HG03103 (cell line): ENCODE measurements around the gene AFAP1L2.

Experiments
- ATAC-seq: cut with Tn5 transposase; IDR thresholded peaks from one replicate; pipeline ENCODE4 v1.9.1; 2021; ENCODE audit warnings: low read depth; ENCODE audit not compliant: unreplicated experiment

AFAP1L2 gene

DNA sequence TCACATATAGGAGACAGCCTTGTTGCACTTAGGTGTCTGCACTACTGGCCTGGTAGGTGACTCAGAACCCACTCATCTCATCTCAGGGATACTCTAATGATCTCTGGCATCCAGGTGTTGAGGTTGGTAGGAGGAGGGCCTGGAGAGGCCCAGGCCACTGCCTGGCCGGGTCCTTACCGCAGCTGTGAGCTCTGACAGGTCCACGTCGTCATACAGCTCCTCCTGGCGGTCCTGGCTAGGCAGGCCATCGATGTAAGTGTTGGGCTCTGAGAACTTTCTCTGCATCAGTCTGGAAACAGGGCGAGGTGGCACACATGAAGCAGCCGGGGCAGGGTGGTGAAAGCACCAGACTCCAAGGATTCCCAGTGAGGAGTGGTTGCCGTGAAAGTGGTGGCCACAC is 103.1 kb downstream of the AFAP1L2 start:
- ATAC-seq = no peak

DNA sequence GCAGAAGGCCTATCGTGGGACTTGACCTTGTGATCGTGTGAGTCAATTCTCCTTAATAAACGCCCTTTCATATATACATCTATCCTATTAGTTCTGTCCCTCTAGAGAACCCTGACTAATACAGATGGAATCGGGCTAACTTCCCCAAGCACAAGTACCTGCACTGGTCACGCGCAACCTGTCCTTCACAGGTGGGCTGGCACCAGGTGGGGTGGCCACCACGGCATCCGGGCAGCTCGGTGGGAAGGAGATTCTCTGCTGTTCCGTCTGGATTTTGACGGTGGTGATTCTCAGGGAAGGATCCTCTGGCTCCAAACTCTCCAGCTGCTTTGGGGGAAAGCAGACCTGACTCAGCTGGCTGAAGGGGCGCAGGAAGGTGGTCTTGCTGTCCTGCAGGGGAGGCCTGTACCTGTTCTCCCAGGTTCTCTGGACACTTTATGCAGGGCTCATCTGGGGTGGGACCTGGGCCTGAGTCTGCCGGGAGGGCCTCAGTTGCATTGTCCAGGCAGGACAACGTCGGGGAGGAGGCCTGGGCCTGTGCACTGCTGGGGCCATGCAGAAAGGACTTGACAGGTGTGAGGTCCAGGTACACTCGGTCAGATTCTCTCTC is 104.2 kb downstream of the AFAP1L2 start:
- ATAC-seq = no peak

DNA sequence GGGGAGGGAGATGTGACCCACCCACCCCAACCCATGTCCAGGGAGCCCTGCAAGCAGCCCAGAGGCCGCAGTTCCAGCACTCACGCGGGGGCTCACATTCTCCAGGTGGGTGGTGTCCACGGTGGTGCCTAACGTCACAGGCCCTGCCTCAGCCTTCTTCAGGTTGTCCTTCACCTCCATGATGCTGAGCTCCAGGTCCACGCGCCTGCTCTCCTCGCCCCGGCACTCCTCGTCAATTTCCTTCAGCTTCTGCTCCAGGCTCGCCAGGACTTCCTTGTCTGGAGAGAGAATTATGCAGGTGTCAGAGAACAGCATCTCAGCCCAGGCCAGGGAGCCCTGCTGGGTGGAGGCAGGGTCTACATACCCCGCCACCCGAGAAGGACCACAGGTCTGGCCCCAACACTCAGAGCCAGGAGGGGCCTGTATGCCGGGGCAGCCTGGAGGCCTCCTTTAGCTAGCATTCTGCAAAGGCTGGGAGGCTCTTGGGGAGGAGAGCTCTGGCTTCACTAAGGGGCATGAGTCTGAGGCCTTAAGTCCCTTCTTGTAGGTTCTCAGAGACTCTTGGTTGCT is 107.1 kb downstream of the AFAP1L2 start:
- ATAC-seq = no peak

DNA sequence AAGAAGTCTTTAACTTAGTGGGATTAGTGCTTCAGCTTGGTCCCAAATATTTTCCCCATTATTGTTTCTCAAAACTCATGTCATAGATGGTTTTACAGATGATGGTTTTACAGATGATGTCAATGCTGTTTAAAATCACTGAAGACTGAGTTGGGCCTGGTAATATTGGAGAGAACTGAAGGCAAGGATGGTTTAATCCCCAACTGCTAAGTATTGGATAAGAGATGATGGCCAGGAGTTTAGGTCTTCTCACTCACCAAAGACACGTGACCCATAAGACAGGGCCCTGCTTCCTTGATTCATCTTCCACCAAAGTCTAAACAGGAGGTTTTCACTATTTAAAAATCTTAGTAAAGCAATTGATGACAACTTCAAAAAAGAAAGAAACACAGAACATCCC is 108.9 kb downstream of the AFAP1L2 start:
- ATAC-seq = no peak

DNA sequence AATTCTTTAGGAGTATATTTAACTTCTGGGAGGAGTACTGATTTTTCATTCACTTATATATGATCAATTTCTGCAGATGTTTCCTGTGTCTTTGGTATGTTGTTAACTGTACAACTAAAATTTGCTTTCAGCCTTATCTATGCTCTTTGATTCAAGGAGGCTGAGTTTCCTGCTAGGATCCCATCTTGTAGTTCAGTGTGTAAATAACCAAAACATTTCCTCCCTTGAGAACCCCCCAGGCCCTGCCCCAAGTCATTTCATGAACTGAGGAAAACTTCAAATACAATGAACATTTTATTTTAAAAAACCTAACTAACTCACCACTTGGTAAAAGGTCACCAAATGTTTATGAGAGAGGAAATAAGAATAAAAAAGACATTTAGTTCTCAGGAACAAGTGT is 109.8 kb downstream of the AFAP1L2 start:
- ATAC-seq = no peak

DNA sequence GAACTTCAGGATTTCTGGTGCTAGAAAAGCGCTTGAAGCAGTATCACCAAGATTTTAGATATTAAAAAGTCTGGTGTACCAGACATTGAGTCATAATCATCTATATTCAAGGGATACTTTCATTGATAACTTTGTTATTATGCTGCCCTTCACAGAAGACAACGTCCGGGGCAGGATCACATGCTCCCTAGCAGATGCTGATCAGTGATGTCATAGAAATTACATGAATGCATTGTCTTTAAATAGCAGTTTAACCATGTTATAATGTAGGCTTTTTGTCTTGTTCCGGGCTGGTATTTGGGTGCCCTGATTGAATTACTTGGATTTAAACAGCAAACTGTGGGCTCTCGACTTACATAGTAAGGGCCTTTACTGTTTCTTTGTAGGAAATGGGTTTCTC is 111.2 kb downstream of the AFAP1L2 start:
- no peak for ATAC-seq

DNA sequence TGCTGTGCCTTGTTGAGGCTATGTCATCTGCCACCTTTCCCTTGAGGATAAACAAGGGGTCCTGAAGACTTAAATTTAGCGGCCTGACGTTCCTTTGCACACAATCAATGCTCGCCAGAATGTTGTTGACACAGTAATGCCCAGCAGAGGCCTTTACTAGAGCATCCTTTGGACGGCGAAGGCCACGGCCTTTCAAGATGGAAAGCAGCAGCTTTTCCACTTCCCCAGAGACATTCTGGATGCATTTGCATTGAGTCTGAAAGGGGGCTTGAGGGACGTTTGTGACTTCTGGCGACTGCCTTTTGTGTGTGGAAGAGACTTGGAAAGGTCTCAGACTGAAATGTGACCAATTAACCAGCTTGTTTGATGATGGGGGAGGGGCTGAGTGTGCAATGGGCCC is 112.8 kb downstream of the AFAP1L2 start:
- ATAC-seq = no peak

DNA sequence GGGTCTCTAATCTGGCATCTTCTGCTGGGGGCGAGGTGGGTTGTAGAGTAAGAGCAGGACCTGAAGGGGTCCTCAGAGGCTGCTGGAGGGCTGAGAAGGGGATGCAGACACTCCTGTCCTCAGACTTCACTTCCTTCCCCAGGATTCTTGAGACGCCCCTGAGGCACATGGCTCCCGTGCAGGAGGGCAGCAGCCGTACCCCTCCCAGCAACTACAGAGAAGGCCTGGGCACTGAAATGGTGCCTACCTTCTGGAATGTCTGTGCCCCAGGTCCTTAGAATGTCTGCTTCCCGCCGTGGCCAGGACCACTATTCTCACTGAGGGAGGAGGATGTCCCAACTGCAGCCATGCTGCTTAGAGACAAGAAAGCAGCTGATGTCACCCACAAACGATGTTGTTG is 113.2 kb downstream of the AFAP1L2 start:
- no peak for ATAC-seq

DNA sequence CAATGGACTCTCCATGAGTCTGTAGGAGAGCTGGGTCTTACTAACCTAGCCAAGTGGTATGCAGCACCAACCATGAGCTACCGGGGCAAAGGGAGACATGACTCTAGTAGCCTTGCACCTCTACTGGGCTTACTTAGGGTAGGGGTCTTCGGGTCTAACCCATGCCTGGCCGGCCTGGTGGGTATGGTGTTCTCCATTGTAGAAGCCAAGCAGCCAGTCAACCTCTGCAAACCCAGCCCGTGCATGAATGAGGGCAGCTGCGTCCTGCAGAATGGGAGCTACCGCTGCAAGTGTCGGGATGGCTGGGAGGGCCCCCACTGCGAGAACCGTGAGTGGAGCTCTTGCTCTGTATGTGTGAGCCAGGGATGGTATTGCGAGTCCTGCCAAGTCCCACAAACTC is 114.3 kb downstream of the AFAP1L2 start:
- no peak for ATAC-seq

DNA sequence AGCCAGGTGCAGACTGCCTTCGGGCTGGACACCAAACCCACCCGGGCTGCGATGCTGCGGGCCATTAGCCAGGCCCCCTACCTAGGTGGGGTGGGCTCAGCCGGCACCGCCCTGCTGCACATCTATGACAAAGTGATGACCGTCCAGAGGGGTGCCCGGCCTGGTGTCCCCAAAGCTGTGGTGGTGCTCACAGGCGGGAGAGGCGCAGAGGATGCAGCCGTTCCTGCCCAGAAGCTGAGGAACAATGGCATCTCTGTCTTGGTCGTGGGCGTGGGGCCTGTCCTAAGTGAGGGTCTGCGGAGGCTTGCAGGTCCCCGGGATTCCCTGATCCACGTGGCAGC is 115.2 kb downstream of the AFAP1L2 start:
- no peak for ATAC-seq

DNA sequence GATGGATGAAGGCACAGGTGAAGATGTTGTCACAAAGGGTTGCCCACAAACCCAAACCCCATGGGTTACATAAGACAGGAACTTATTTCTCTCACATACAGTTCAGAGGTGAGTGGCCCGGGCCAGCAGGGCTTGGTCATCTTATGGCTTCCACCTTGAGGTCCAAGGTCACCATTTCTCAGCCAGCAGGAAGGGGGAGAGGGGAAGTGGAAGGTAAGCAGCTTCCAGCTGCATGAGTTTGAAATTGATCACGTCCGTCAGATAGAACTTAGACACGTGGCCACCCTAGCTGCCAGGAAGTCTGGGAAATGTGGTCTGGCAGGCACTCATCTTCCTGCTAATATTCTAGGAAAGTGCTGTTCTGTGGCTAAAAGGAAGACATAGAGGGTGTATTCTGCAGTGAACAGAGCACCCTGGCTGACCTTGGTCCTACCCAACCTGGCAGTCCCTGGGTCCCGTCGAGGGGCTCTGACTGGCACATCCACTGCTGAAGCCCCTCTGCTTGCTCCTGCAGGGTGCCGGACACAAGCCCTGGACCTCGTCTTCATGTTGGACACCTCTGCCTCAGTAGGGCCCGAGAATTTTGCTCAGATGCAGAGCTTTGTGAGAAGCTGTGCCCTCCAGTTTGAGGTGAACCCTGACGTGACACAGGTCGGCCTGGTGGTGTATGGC is 115.7 kb downstream of the AFAP1L2 start:
- ATAC-seq = no peak

DNA sequence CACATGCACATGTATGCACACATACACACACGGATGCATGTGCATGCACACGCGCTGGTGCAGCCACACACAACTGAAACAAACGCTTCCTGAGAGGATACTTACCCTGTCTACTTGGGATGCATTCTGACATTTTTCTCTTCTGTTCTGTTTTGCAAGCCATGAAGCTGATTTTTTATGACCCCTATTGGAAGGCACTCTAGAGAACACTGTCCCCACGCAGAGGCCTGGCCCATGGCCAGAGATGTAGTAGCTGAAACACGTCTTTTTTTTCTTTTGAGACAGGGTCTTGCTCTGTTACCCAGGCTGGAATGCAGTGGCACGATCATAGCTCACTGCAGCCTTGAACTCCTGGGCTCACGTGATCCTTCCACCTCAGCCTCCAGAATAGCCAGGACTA is 117.4 kb downstream of the AFAP1L2 start:
- no peak for ATAC-seq

DNA sequence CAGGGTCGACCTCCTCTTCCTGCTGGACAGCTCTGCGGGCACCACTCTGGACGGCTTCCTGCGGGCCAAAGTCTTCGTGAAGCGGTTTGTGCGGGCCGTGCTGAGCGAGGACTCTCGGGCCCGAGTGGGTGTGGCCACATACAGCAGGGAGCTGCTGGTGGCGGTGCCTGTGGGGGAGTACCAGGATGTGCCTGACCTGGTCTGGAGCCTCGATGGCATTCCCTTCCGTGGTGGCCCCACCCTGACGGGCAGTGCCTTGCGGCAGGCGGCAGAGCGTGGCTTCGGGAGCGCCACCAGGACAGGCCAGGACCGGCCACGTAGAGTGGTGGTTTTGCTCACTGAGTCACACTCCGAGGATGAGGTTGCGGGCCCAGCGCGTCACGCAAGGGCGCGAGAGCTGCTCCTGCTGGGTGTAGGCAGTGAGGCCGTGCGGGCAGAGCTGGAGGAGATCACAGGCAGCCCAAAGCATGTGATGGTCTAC is 118.3 kb downstream of the AFAP1L2 start:
- no peak for ATAC-seq

DNA sequence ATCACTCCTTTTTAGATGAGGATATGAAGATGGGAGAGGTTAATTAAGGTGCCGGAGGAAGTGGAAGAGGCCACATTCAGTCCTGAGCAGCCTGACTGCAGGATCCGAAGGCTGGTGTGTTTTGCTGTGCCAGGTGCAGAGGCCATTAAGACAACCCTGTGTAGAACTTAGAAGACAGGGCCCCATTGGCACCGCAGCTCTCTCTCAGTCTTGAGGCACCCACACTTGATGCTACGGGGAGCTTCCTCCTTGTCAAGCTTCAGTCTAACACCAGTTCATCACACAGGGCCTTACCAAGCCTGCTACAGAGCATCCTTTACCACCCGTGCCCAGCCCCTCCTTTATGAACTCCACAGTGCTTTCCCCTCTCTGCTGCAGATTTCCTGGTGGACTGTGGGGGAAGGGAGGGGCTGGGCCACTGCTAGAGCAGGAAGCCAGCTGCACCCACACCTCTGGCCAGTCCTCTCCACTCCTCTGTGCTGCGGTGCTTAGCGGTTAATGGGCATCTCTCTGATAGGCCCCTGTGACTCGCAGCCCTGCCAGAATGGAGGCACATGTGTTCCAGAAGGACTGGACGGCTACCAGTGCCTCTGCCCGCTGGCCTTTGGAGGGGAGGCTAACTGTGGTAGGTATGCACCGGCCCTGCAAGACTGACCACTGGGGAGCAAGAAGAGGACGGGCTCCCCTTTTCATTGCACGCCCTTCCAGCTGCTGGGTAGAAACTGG is 119.8 kb downstream of the AFAP1L2 start:
- ATAC-seq = no peak

DNA sequence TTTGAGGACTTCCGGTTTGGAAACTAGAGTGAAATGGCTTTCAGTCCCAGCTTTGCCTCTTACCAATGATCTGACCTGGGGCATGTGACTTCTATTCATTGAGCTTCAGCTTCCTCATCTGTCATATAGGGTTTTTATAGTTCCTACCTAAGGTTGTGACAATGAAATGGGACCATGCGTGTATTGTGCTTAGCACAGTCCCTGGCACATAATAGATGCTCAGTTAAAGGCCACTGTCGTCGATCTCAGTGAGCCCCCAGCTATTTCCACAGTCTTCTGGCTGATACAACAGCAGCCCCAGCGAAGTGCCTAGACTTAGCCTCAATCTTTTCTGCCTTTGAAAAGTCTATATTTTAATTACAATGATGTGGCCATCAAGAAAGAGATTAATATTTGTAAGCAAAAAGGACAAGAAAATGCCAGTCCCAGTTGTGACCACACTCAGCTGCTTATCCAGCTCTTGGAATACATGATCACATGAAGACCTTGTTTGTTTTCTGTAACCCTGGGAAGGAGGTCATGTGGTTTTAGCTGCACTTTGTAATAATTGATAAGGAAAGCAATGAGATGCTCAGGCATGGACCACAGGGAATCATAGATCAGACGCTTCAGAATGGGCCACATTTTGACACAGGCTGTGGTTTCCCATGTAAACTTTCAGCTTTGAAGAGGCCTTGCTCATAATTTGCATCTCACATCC is 120.6 kb downstream of the AFAP1L2 start:
- ATAC-seq = no peak

DNA sequence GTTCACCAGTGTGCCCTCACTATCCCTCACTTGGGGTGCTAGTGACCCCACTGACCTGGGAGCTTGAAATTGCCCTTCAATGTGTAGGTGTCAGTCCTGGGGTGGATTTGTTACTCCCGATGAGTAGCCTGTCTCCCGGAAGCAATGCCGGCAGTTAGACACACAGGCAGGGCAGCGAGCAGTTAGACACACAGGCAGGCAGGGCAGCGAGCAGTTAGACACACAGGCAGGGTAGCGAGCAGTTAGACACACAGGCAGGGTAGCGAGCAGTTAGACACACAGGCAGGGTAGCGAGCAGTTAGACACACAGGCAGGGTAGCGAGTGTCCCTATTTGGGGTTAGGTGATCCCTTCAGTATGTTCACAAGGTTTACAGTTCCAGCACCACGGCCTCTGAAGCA is 121.2 kb downstream of the AFAP1L2 start:
- no peak for ATAC-seq

DNA sequence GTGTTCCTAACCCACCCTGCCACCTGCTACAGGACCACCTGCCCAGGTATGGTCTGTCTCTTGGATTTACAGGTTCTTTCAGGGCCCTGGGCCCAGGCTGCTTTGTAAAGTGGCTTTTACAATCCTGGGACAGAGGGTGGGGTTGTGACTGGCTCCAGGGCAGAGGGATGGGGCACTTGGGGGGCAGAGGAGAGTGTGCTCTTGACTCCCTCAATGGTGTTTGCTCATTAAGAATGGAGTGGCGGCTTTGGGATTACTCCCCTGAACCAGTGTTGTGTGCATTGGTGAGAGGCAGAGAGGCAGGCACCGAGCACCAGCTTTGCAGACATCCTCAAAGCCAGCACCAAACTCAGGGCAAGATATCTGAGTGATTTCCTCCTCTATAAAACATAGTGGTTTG is 121.8 kb downstream of the AFAP1L2 start:
- no peak for ATAC-seq

DNA sequence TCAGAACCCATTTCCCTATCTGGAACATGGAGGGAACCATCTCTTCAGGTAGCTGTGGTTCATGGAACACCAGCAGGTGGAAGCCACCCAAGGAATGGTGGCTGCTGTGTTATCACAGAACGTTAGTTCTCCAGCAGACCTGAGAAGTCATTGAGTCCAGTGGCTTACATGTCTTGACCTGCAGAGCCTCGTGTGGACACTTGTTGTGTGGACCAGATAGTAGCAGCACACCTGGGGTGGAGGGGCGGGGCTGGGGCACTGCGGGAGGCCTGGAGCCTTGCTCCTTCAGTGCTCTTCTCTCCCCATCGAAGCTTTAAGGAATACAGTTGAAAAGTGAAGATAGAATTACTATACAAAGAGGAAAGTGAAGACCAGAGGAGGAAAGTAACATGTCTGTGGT is 122.8 kb downstream of the AFAP1L2 start:
- no peak for ATAC-seq

DNA sequence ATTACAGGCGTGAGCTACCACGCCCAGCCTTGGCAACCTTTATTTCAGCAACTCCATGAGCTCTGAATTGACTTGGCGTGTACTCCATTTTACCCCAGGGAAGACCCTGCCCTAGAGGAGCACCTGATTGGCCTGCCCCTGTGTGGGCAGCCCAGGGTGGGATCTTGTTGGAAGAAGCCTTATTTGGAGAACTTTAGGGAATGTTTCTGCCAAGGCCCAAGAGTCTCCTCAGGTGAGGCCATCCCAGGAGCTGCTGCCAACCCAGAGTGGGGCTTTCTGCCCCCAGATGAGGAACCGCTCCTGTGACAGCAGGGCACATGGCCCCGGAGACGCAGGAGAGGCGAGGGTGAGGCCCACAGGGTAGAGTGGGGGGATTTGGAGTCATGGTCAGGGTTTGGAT is 123.3 kb downstream of the AFAP1L2 start:
- ATAC-seq = no peak

DNA sequence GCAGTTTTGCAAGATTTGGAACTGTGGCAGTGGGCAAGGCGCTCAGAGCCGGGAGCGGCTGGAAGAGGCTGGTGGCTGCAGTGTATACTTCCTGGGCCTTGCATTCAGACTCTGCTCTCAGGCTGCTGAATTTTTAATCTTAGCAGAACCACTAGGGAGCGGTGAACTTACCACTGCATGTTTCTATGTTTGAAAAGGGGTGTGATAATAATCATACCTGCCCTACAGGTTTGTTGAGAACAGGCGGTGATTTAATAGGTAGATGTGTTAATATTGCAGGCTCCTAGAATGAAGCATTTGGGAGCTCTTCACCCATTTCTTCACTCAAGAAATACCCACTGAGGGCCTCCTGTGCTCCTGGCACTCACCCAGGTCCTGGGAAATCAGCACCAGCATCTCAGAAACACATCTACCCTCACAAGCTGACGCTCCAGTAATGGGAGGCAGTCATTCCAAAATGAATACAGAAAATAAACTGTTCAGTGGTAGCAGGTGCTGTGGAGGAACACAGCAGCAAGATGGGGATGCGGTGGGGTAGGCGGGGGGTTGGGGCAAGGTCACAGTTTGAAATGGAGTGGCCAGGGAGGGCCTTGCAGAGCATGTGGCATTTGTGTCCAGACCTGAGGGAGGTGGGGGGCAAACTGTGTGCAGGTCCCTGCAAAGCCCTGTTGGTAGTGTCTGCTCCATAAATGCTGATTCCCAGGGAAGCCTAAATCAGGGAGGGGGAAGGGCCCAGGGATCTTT is 124.2 kb downstream of the AFAP1L2 start:
- no peak for ATAC-seq
